ENCODE results near the gene RAB3D.

RAB3D gene

GRCh38 chr19:11377756-11378155, 38.3 kb upstream of the RAB3D start:
- no peaks in the 10 kb centered on the region for H3K36me3 ChIP-seq (ENCODE audit: control insufficient read depth, insufficient read depth, low read length)
- peaks cover 16% of the 10 kb centered on the region for H3K4me1 ChIP-seq (ENCODE audit: control insufficient read depth, insufficient read depth, low read length)
- no peak overlapping the region for H3K27ac ChIP-seq (ENCODE audit: low read depth, low read length)
- H3K9ac ChIP-seq (ENCODE audit: low read length), result no peak overlapping the region
- H3K4me3 ChIP-seq (ENCODE audit: low read depth, low read length), result no peak overlapping the region
- no peaks in the 10 kb centered on the region for H3K27me3 ChIP-seq (ENCODE audit: control insufficient read depth, insufficient read depth, low read length)
- no peaks in the 10 kb centered on the region for H3K9me3 ChIP-seq (ENCODE audit: control insufficient read depth, insufficient read depth, low read depth, low read length)

- Histone ChIP-seq H3K36me3 (ENCODE audit: control insufficient read depth, insufficient read depth, low read length) (no peaks in the 10 kb centered on the region), H3K27ac (ENCODE audit: low read depth, low read length) (no peak overlapping the region), H3K9ac (ENCODE audit: low read length) (no peak overlapping the region), H3K27me3 (ENCODE audit: control insufficient read depth, insufficient read depth, low read length) (no peaks in the 10 kb centered on the region), H3K9me3 (ENCODE audit: control insufficient read depth, insufficient read depth, low read depth, low read length) (no peaks in the 10 kb centered on the region), H3K4me3 (ENCODE audit: low read depth, low read length) (no peak overlapping the region), H3K4me1 (ENCODE audit: control insufficient read depth, insufficient read depth, low read length) (peaks cover 16% of the 10 kb centered on the region)
These were observed 37.8 kb upstream of the RAB3D start for GRCh38 chr19:11377237-11377636.

GRCh38 chr19:11375143-11375948, 35.9 kb upstream of the RAB3D start:
- Histone ChIP-seq H3K27me3 (ENCODE audit: control insufficient read depth, insufficient read depth, low read length) (no peaks in the 10 kb centered on the region), H3K27ac (ENCODE audit: low read depth, low read length) (peak overlapping the region; percentile 44; the same call in 1 of the 2 replicates), H3K9me3 (ENCODE audit: control insufficient read depth, insufficient read depth, low read depth, low read length) (no peaks in the 10 kb centered on the region), H3K9ac (ENCODE audit: low read length) (peak overlapping the region; percentile 41), H3K4me3 (ENCODE audit: low read depth, low read length) (peak overlapping the region; percentile 78), H3K4me1 (ENCODE audit: control insufficient read depth, insufficient read depth, low read length) (peaks cover 13% of the 10 kb centered on the region), H3K36me3 (ENCODE audit: control insufficient read depth, insufficient read depth, low read length) (no peaks in the 10 kb centered on the region)

DNA sequence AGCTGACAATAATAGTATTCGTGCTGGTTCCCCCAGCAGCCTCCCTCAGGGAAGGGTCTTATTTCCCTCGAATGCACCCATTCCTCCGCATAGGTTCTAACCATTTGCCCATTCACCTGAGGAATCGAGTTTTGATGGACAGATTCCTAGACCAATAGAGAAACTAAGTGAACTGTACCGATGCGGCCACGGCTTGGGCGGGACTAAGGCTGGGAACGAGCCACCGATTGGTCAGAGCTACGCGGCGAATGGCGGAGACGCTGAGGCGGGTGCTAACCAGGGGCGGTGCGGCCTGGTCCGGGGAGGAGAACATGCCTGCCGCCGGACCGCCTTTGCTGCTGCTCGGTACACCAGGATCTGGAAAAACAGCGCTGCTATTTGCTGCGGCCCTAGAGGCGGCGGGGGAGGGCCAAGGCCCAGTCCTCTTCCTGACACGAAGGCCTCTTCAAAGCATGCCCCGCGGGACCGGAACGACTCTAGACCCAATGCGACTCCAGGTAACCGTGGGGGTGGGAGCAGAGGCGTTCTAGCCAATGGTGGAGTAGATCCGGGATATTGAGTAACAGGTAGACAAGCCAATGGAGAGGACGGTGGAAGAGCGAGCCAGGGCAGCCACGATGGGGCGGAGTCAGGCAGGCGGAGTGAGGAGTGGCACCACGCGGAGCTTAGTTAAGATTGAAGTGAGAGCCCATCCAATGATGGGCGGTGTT, 35.1 kb upstream of the RAB3D start, which contains the start of gene SWSAP1:
Gene SWSAP1 (plus strand): TSS at position 234 of the 710 bp plus-strand sequence. CDS start 15 bp downstream, at position 249.
- peaks cover 10% of the 10 kb centered on the region for H3K4me1 ChIP-seq (ENCODE audit: control insufficient read depth, insufficient read depth, low read length)

GRCh38 chr19:11373885-11374432, 34.5 kb upstream of the RAB3D start:
- Histone ChIP-seq H3K9ac (ENCODE audit: low read length) (no peak overlapping the region), H3K9me3 (ENCODE audit: control insufficient read depth, insufficient read depth, low read depth, low read length) (no peaks in the 10 kb centered on the region), H3K27me3 (ENCODE audit: control insufficient read depth, insufficient read depth, low read length) (no peaks in the 10 kb centered on the region), H3K4me1 (ENCODE audit: control insufficient read depth, insufficient read depth, low read length) (peaks cover 10% of the 10 kb centered on the region), H3K27ac (ENCODE audit: low read depth, low read length) (no peak overlapping the region), H3K4me3 (ENCODE audit: low read depth, low read length) (peak overlapping the region; percentile 78), H3K36me3 (ENCODE audit: control insufficient read depth, insufficient read depth, low read length) (no peaks in the 10 kb centered on the region; the same call in 1 of the 2 replicates)

More for the DNA sequence above, 35.1 kb upstream of the RAB3D start, which contains the start of gene SWSAP1:
- Histone ChIP-seq H3K36me3 (ENCODE audit: control insufficient read depth, insufficient read depth, low read length) (no peaks in the 10 kb centered on the region), H3K4me3 (ENCODE audit: low read depth, low read length) (peak within 1 kb of the TSS; percentile 78), H3K9me3 (ENCODE audit: control insufficient read depth, insufficient read depth, low read depth, low read length) (no peaks in the 10 kb centered on the region), H3K27ac (ENCODE audit: low read depth, low read length) (peak within 1 kb of the TSS; percentile 75), H3K27me3 (ENCODE audit: control insufficient read depth, insufficient read depth, low read length) (no peaks in the 10 kb centered on the region), H3K9ac (ENCODE audit: low read length) (peak within 1 kb of the TSS; percentile 90)

GRCh38 chr19:11373166-11373884, 33.9 kb upstream of the RAB3D start:
- Histone ChIP-seq H3K27ac (ENCODE audit: low read depth, low read length) (no peak overlapping the region), H3K36me3 (ENCODE audit: control insufficient read depth, insufficient read depth, low read length) (no peaks in the 10 kb centered on the region; the same call in 1 of the 2 replicates), H3K4me1 (ENCODE audit: control insufficient read depth, insufficient read depth, low read length) (peaks cover 10% of the 10 kb centered on the region), H3K9ac (ENCODE audit: low read length) (no peak overlapping the region), H3K4me3 (ENCODE audit: low read depth, low read length) (peak overlapping the region; percentile 78; the same call in 1 of the 2 replicates), H3K9me3 (ENCODE audit: control insufficient read depth, insufficient read depth, low read depth, low read length) (no peaks in the 10 kb centered on the region), H3K27me3 (ENCODE audit: control insufficient read depth, insufficient read depth, low read length) (no peaks in the 10 kb centered on the region)

GRCh38 chr19:11370744-11371143, 31.3 kb upstream of the RAB3D start:
- Histone ChIP-seq H3K4me1 (ENCODE audit: control insufficient read depth, insufficient read depth, low read length) (peaks cover 9% of the 10 kb centered on the region), H3K27ac (ENCODE audit: low read depth, low read length) (no peak overlapping the region), H3K9me3 (ENCODE audit: control insufficient read depth, insufficient read depth, low read depth, low read length) (no peaks in the 10 kb centered on the region), H3K4me3 (ENCODE audit: low read depth, low read length) (no peak overlapping the region), H3K27me3 (ENCODE audit: control insufficient read depth, insufficient read depth, low read length) (no peaks in the 10 kb centered on the region), H3K36me3 (ENCODE audit: control insufficient read depth, insufficient read depth, low read length) (peaks cover 5% of the 10 kb centered on the region), H3K9ac (ENCODE audit: low read length) (no peak overlapping the region)

GRCh38 chr19:11367528-11367927, 28.1 kb upstream of the RAB3D start:
- Histone ChIP-seq H3K9ac (ENCODE audit: low read length) (no peak overlapping the region), H3K4me3 (ENCODE audit: low read depth, low read length) (no peak overlapping the region), H3K36me3 (ENCODE audit: control insufficient read depth, insufficient read depth, low read length) (peaks cover 5% of the 10 kb centered on the region), H3K27me3 (ENCODE audit: control insufficient read depth, insufficient read depth, low read length) (no peaks in the 10 kb centered on the region), H3K27ac (ENCODE audit: low read depth, low read length) (no peak overlapping the region), H3K4me1 (ENCODE audit: control insufficient read depth, insufficient read depth, low read length) (0 out of 2 replicates have a peak, but pooled peaks cover 2% of the 10 kb centered on the region), H3K9me3 (ENCODE audit: control insufficient read depth, insufficient read depth, low read depth, low read length) (no peaks in the 10 kb centered on the region)

GRCh38 chr19:11365557-11366117, 26.2 kb upstream of the RAB3D start:
- peaks cover 5% of the 10 kb centered on the region for H3K36me3 ChIP-seq (ENCODE audit: control insufficient read depth, insufficient read depth, low read length)
- no peak overlapping the region for H3K27ac ChIP-seq (ENCODE audit: low read depth, low read length)
- H3K4me3 ChIP-seq (ENCODE audit: low read depth, low read length), result no peak overlapping the region
- peaks cover 6% of the 10 kb centered on the region; the same call in 1 of the 2 replicates for H3K4me1 ChIP-seq (ENCODE audit: control insufficient read depth, insufficient read depth, low read length)
- H3K9me3 ChIP-seq (ENCODE audit: control insufficient read depth, insufficient read depth, low read depth, low read length), result no peaks in the 10 kb centered on the region
- peaks cover 8% of the 10 kb centered on the region for H3K27me3 ChIP-seq (ENCODE audit: control insufficient read depth, insufficient read depth, low read length)
- H3K9ac ChIP-seq (ENCODE audit: low read length), result no peak overlapping the region

DNA sequence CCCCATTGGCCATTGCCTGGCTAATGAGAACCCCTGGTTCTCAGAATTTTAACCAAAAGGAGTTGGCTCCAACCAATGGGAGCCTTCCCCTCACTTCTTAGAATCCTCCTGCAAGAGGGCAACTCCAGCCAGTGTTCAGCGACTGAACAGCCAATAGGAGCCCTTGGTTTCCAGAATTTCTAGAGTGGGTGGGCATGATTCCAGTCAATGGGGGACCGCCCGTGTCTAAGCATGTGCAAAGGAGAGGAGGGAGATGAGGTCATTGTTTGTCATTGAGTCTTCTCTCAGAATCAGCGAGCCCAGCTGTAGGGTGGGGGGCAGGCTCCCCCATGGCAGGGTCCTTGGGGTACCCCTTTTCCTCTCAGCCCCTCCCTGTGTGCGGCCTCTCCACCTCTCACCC, 25.5 kb upstream of the RAB3D start:
- Histone ChIP-seq H3K4me3 (ENCODE audit: low read depth, low read length) (no peak overlapping the region), H3K9ac (ENCODE audit: low read length) (no peak overlapping the region), H3K4me1 (ENCODE audit: control insufficient read depth, insufficient read depth, low read length) (peaks cover 6% of the 10 kb centered on the region; the same call in 1 of the 2 replicates), H3K9me3 (ENCODE audit: control insufficient read depth, insufficient read depth, low read depth, low read length) (no peaks in the 10 kb centered on the region), H3K36me3 (ENCODE audit: control insufficient read depth, insufficient read depth, low read length) (peaks cover 5% of the 10 kb centered on the region), H3K27me3 (ENCODE audit: control insufficient read depth, insufficient read depth, low read length) (peaks cover 13% of the 10 kb centered on the region), H3K27ac (ENCODE audit: low read depth, low read length) (no peak overlapping the region)
